Neuronal stem cell (in vitro differentiated cells): ENCODE data around the gene POF1B.

Experiments
- DNase-seq: peaks from one replicate; pipeline ENCODE4 v3.0.0-alpha.2; 2013; ENCODE audit warnings: low spot score
- H2AFZ ChIP-seq: one replicate; pipeline ENCODE4 v1.6.1; 2013; ENCODE audit warnings: mild to moderate bottlenecking, low read length, inconsistent platforms
- H2AK5ac ChIP-seq: 2 replicates; pipeline ENCODE4 v1.6.1; 2013; ENCODE audit warnings: low read depth, mild to moderate bottlenecking, inconsistent platforms, low read length, moderate library complexity, mixed read lengths
- H2BK120ac ChIP-seq: 2 replicates; pipeline ENCODE4 v1.6.1; 2013; ENCODE audit warnings: low read depth, mild to moderate bottlenecking, inconsistent platforms, low read length, moderate library complexity, mixed read lengths
- H2BK12ac ChIP-seq: one replicate; pipeline ENCODE4 v1.6.1; 2013; ENCODE audit warnings: low read length, inconsistent platforms
- H2BK15ac ChIP-seq: 2 replicates; pipeline ENCODE4 v1.6.1; 2013; ENCODE audit warnings: mild to moderate bottlenecking, low read length, inconsistent platforms, mixed read lengths
- H2BK5ac ChIP-seq: one replicate; pipeline ENCODE4 v1.6.1; 2013; ENCODE audit warnings: inconsistent platforms, mild to moderate bottlenecking, low read length, moderate library complexity
- H3K14ac ChIP-seq: one replicate; pipeline ENCODE4 v1.6.1; 2013; ENCODE audit warnings: low read length, inconsistent platforms
- H3K18ac ChIP-seq: 2 replicates; pipeline ENCODE4 v1.6.1; 2013; ENCODE audit warnings: low read length, inconsistent platforms
- H3K23ac ChIP-seq: 2 replicates; pipeline ENCODE4 v1.6.1; 2013; ENCODE audit warnings: low read depth, mild to moderate bottlenecking, mixed read lengths, low read length, inconsistent platforms; ENCODE audit not compliant: poor library complexity
- H3K27ac ChIP-seq: replicated peaks from 3 replicates; pipeline ENCODE4 v1.5.1; 2013; ENCODE audit warnings: low read length, inconsistent platforms
- H3K27me3 ChIP-seq, 3 experiments: 2 replicates each; pipeline ENCODE4 v1.6.1; 2013; ENCODE audit warnings: low read length in 3 of 3, mild to moderate bottlenecking in 2 of 3, inconsistent platforms in 1 of 3, low read depth in 1 of 3, mixed read lengths in 1 of 3, moderate library complexity in 1 of 3; ENCODE audit not compliant: control insufficient read depth in 3 of 3, insufficient read depth in 3 of 3
- H3K36me3 ChIP-seq, 2 donors: replicated peaks in 1 of 2; 2 replicates each; pipeline ENCODE4 v1.6.1; 2013; ENCODE audit warnings: low read length in 2 of 2; ENCODE audit not compliant: control insufficient read depth in 2 of 2, insufficient read depth in 2 of 2
- H3K4ac ChIP-seq: 2 replicates; pipeline ENCODE4 v1.6.1; 2013; ENCODE audit warnings: inconsistent platforms, mild to moderate bottlenecking, low read length, moderate library complexity
- H3K4me1 ChIP-seq, 2 donors: 1 replicate in 1 of 2; 2 replicates in 1 of 2; pipeline ENCODE4 v1.6.1; 2013; ENCODE audit warnings: low read length in 2 of 2, low read depth in 1 of 2; ENCODE audit not compliant: control insufficient read depth in 2 of 2, insufficient read depth in 1 of 2
- H3K4me2 ChIP-seq: one replicate; pipeline ENCODE4 v1.6.1; 2013; ENCODE audit warnings: mild to moderate bottlenecking, low read length, inconsistent platforms; ENCODE audit not compliant: insufficient read depth, poor library complexity, severe bottlenecking
- H3K4me3 ChIP-seq, 2 donors: 2 replicates each; pipeline ENCODE4 v1.5.1; 2013; ENCODE audit warnings: low read length in 2 of 2, mild to moderate bottlenecking in 2 of 2, inconsistent platforms in 1 of 2, moderate library complexity in 1 of 2
- H3K79me1 ChIP-seq: one replicate; pipeline ENCODE4 v1.6.1; 2013; ENCODE audit warnings: low read depth, mild to moderate bottlenecking, inconsistent platforms, low read length, moderate library complexity
- H3K9ac ChIP-seq: one replicate; pipeline ENCODE4 v1.6.1; 2013; ENCODE audit warnings: mild to moderate bottlenecking, low read depth, low read length, inconsistent platforms; ENCODE audit not compliant: poor library complexity
- H3K9me3 ChIP-seq, 2 donors: replicated peaks in 1 of 2; 2 replicates each; pipeline versions ENCODE3 to v1.6.1; 2013; ENCODE audit warnings: low read length in 2 of 2, mild to moderate bottlenecking in 2 of 2, inconsistent platforms in 1 of 2, low read depth in 1 of 2, mixed read lengths in 1 of 2, moderate library complexity in 1 of 2; ENCODE audit not compliant: control insufficient read depth in 2 of 2, insufficient read depth in 1 of 2
- H4K8ac ChIP-seq: one replicate; pipeline ENCODE4 v1.6.1; 2013; ENCODE audit warnings: low read depth, mild to moderate bottlenecking, inconsistent platforms, low read length, moderate library complexity
- H4K91ac ChIP-seq: one replicate; pipeline ENCODE4 v1.6.1; 2013; ENCODE audit warnings: low read length, low read depth, mild to moderate bottlenecking, inconsistent platforms; ENCODE audit not compliant: poor library complexity
- WGBS, 2 donors: extraction: QIAGEN DNeasy Blood & Tissue Kit; methylation state at CpG; one replicate each; pipeline ENCODE4 v1.1.7; 2013; ENCODE audit warnings: missing lambda C conversion rate in 2 of 2, mixed read lengths in 1 of 2; ENCODE audit not compliant: insufficient read length in 2 of 2, insufficient replicate concordance in 1 of 2; ENCODE audit errors: extremely low coverage in 2 of 2; 5-methylcytosine and 5-hydroxymethylcytosine counted together

The POF1B gene

DNA sequence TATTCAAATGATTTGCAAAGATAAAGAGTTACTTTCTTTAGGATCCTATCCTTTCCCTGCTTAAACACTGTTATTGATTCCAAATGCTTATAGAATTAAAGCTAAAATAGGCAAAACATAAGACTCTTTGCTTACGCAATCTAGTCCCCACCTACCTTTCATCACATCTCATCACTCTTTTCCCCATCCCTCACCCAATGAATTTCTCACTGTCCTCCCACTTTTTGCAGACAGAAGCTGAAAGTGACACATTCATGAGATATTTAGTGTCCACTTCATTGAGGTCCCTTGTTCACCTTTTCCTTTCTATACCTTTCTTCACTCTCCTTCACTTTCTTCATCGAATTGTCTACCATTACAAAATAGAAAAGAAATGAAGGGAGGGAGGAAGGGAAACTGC lies 136.3 kb downstream of the POF1B start:
- H2BK15ac ChIP-seq = no peak overlapping the region
- no peak overlapping the region for H3K18ac ChIP-seq
- peak overlapping the region; percentile 74 for H2AFZ ChIP-seq
- no peak overlapping the region for H2BK120ac ChIP-seq
- no peaks in the 10 kb centered on the region for H3K79me1 ChIP-seq
- no peak overlapping the region for H3K27ac ChIP-seq
- H3K36me3 ChIP-seq = peaks cover 0 to 13% of the 10 kb centered on the region in 2 donors
- no peak overlapping the region for H3K9ac ChIP-seq
- H2AK5ac ChIP-seq = no peak overlapping the region
- H3K9me3 ChIP-seq = no peaks in the 10 kb centered on the region
- no peak overlapping the region for H2BK12ac ChIP-seq
- no peak overlapping the region for H2BK5ac ChIP-seq
- no peak overlapping the region for H4K91ac ChIP-seq
- H3K14ac ChIP-seq = no peak overlapping the region
- H3K4me1 ChIP-seq = no peaks in the 10 kb centered on the region
- H3K4me2 ChIP-seq = no peak overlapping the region
- no peak overlapping the region for H3K4ac ChIP-seq
- no peak for DNase-seq
- no peak overlapping the region for H3K23ac ChIP-seq
- H3K27me3 ChIP-seq = no peaks in the 10 kb centered on the region
- H3K4me3 ChIP-seq = peak overlapping the region in 1 of 2 donors; percentile 71
- WGBS, 2 donors = 100% methylated on average over 1 of the region's 2 CpGs; no CpG with 5 or more reads in 1 of the 2 donors
- H4K8ac ChIP-seq = no peak overlapping the region
